GM18868 (cell line): ENCODE data around the gene TEX36.
A peak's percentile ranks its signal among the peaks of the same experiment; 100 is the strongest.
"Not testable (repeated sequence)": the region's sequence is repeated elsewhere in the genome, so short reads cannot be mapped to it uniquely, and the experiment has no call there.

ENCODE experiments used
- ATAC-seq: cut with Tn5 transposase; IDR thresholded peaks from one replicate; pipeline ENCODE4 v1.9.1; 2021; ENCODE audit warnings: mild to moderate bottlenecking, moderate library complexity; ENCODE audit not compliant: unreplicated experiment

TEX36 gene, protein sequence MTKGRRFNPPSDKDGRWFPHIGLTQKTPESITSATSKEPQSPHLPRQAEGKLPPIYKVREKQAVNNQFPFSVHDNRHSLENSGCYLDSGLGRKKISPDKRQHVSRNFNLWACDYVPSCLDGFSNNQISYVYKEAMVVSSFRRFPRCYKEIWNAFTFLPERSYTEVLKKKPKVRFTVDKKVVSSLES

DNA sequence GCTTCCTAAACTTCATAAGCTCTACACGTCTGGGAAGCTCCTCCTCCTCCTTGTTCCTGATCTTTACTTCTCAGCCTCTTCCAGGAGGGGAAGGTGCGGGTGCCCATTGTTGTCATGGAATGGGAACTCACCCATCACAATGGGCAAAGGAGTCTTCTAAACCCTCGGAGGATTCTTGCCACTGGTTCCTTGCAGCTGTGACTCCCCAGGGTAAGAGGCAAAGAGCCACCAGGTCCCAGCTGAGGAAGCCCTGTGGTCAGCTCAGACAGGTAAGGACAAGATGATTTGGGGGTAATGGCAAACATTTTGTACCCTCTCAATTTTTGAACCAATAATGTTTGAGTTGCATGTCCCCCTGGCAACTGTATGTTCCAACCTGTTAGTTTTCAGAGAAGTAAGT is at the start of gene TEX36:
TEX36 (minus strand) TSS at position 101 of the 400 bp plus-strand sequence. CDS start 174 bp downstream, outside the sequence.
- no peak for ATAC-seq

DNA sequence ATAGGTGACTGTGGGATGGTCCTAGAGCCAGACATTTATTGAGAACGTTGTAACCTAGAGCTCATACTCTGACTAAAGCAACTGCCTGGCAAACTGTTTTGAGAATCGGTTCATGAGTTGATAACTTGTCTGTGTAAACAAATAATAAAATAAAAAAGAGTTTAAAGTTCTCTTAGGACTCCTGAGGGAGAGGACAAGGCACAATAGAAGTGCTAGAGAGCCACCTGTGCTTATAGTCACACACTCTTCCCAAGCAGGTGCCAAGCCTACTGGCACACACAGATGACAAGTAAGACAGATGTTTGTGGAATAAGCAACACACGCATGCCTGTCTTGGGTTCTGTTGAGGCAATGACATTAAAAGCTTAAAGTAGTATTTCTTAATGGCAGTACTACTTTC is 44.5 kb upstream of the TEX36 start:
- no peak for ATAC-seq

DNA sequence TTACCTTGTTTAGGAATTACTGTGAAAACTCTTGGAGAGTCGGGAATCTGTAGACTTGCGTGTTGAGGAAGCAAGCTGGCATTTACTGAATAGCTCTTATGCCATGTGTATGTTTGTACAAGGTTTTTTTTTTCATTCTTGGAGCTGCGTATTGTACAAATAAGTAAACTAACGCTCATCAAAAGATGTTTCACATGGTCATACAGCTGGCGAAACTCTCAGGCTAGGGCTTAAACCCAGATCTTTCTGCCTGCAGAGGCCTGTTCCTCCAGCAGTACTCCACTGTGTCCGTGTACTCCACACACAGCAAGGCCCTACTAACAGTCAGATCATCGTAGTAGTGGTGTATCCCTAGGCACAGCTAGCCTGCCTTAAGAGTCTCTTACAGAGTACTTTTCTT is 44.0 kb upstream of the TEX36 start:
- ATAC-seq = no peak

DNA sequence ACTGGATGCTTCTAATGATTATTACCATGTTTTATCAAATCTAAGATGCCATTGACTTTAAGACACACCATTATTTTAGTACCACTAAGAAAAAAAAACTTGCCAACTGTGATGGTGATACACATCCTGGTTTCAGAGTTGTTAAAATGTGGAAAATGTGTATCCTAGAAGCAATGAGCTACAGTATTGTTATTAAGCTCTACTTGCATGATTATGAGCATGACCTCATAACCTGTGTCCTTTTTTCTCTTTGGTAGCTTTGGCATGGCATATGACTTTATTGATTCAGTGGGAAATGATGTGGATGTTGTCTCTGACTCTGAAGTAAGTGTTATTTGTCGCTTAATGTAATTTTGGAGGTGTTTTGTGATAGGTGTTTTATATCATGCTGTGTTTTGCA is 39.8 kb upstream of the TEX36 start:
- no peak for ATAC-seq

DNA sequence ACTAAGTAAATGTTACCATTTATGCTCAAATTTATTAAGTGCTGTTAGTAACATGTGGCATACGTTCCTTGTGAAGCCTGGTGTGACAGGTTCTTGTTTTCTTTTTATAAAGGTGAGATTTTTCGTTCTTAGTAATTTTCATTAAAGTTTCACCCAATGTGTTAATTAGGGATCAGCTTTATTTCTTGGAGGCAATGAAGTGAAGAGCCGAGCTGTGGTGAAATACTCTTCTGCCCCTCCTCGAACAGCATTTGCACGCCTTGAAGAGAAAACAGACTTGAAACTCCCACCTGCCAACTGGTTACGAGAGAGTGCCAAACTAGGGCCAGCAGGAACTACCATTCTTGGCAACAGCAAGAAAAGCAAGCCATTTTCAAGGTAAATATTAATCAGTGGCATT is 38.1 kb upstream of the TEX36 start:
- peak; percentile 32 for ATAC-seq

DNA sequence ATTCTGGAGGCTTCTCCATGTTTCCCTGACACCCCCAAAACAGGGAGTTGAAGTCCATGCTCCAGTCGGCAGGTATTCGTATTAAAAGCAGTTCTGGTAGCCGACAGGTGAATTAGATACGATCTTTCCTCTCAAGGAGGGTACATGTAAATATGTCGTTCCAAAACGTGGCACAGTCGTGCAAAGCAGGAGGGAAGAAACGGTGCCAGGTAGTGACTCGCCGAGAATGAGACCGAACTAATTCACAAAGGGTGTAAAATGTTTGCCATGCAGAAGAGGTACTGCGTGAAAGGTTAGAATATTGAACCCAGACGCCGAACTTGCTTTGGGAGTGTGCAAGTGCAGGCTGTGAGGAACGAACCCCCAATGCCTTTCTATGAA is 37.0 kb upstream of the TEX36 start:
- no peak for ATAC-seq

DNA sequence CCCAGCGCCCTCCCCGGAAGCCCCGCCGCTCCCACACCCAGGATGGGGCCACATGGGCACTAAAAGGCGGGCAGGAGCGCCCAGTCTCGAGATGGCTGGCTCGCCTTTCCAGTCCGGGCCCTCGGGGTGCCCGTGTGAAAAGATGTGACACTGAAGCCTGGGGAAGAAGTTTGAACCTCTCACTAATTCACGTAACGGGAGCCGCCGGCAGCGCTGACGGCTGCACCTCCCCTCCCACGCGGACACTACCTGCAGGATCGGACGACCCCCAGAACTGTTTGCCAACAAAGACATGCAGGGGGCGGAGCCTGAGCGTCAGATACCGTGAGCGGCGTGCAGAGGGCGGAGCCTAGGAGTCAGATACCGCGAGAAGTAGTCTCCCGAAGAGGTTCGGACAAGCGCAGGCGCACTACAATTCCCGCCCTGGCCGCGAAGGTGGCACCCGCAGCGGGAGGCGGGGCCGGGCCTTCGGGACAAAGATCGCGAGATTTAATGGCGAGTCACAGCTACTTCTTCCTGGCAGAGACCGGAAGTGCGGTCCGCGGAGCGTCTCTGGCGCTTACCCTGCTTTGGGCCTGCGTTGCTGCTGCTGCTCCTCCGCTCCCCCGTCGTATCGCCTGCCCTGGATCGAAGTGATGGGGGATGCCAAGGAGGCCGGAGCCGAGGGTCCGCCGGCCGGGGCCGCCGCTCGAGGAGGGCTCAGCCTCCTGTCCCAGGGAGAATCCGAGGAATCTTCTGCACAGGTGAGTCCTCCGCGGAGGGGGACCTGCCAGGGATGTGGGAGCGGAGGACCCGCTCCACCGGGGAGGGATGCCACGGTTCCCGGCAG is 36.4 kb upstream of the TEX36 start, which contains the start of gene EDRF1:
EDRF1 (plus strand) TSS at position 537 of the 829 bp plus-strand sequence; CDS start at position 636, 99 bp downstream.
- peak; percentile 93 for ATAC-seq

DNA sequence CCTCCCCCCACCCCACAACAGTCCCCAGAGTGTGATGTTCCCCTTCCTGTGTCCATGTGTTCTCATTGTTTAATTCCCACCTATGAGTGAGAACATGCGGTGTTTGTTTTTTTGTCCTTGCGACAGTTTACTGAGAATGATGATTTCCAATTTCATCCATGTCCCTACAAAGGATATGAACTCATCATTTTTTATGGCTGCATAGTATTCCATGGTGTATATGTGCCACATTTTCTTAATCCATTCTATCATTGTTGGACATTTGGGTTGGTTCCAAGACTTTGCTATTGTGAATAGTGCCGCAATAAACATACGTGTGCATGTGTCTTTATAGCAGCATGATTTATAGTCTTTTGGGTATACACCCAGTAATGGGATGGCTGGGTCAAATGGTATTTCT is 31.8 kb upstream of the TEX36 start:
- ATAC-seq = not testable (repeated sequence)

DNA sequence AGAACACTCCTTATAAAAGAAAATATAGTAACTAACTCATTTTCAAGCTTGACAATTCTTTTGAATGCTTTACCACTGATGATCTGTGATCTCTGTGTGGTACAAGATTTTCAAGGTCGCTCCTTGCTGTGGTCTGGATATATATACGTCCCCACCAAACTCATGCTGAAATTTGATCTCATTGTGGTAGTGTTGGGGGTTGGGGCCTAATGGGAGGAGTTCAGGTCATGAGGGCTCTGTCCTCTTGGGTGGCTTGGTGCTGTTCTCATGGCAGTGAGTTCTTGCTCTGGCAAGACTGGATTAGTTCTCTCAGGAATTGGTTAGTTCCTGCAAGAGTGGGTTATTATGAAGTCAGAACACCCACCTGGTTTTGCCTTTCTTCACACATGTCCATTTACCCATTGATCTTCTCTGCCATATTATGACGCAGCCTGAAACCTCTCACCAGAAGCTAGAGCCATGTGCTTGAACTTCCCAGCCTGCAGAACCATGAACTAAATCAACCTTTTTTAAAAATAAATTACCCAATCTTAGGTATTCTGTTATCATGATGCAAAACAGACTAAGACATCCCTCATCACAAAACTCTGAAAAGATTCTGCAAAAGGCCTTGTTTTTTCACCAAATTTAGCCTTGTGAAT is 28.3 kb upstream of the TEX36 start:
- no peak for ATAC-seq

DNA sequence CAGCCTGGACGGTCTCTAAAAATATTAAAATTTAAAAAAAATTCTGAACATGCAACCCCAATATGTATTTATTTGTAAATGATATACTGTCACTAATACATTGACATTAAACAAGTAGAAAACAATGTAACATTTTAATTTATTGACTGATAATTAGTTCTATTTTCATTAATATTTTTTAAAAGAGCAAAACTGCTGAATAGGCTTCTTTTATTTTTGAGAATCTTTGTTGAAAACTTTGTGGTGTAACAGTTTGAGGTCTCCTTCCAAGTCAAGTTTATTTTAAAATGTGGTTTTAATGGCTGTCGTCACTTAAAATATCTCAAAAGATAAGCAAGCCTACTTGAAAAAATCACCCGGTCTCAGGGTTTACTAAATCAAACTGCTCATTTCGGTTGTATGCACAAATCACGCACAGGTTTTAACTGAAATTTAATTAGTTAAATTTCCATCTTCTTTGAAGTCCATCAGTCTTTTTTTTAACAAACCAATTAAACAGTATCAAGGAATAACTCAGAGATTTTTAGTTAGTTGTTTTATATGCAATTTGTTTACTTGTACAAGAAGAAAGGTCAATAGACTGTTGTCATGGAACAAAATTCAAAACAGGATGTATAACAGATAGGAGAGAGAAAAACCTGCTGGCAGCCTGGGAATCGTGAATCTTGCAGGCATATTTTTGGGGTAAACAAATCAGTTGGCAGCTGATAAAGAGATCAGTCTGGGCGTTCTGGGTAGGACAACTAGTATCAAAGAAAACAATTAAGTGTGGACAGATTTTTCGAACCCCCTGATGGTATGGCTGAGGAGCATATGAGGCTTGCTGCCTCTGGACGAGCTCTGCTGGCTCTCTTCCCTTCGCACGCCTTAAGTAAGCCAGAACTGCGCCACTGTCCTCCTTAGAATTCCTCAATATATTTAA is 26.9 kb upstream of the TEX36 start:
- no peak for ATAC-seq

DNA sequence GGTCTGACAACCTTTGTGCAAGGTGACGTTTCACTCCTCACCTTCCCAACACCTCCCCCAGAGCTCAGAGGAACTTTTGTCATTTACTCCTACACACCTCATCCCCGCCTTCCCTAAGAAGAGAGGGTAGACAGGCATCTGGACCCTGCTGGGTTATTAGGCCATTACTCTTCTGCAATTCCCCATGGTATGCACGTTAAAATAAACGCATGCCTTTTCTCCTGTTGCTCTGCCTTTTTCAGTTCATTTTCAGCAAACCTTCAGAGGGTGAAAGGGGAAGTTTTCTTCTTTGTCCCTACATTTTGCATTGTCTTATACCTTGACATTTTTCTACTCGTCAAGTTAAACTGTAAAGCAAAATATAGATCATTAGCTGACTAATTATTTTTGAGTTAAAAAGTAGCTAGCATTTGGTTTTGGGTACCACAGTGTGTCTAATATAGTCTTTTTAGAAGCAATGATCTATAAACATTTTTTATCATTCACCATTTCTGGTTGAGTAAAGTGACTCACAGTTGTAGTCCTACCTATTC is 26.1 kb upstream of the TEX36 start:
- no peak for ATAC-seq

DNA sequence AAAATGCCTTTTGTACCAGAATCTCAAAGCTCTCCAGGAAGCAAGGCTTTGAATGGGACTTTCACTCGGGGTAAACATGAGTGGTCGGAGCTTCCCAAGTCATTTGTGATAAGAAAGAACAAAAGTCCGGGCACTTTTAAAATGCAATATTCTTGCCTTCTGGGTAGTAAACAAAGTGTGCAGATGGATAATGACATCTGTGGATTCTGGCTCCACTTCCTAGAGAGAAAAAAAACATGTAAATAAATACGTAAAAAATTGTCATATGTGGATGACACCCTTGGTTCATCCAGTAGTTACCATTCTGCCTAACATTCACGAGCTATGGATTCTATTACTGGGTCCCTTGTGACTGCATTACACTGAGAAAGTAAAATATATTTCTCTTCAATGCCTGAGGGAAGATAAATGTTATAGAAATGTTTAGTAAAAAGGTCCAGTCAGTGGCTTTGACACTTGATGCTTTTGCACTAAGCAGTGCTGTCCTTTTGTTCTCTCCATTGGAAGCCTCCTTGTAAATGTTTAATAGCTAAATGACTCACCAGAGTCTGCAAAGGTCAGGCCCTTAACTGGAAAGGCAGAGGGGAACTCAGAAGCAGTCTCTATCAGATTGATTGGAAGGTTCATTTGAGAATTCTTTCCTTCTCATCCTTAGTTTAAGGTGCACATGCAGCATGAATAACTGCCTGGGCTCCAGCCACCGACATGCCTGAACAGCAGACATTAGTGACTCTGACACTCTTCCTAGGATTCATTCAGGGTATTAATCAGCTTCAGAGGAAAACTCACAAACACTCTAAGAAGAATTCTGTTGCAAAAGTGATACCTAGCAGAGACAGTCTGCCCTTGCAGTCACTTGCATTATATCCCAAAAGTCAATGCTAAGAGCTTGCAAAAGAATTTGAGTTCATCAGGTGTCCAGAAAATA is 24.8 kb upstream of the TEX36 start:
- no peak for ATAC-seq

DNA sequence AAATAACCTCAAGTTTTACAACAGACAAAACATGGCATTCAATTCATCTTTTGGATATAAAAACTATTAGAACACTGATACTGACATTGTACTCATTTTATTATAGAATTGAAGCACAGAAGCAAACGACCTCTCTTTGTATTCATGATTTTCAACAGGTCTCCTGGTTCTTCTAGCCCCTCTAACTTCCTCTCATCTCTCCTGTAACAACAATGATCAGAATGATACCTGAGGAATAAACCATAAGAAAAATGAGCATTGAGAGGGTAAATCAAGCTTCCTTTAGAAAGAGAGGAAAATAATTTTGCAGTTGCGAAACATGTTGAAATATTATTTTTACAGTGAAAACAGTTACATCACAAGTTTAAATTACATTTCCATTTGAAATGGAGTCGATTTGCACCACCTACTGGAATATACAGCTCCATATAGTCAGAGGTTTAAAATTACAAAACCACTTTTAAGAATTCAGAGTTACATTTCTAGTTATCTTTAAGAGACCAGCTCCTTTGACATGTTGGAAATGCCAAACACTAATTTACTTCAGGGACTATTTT is 17.5 kb upstream of the TEX36 start:
- no peak for ATAC-seq

DNA sequence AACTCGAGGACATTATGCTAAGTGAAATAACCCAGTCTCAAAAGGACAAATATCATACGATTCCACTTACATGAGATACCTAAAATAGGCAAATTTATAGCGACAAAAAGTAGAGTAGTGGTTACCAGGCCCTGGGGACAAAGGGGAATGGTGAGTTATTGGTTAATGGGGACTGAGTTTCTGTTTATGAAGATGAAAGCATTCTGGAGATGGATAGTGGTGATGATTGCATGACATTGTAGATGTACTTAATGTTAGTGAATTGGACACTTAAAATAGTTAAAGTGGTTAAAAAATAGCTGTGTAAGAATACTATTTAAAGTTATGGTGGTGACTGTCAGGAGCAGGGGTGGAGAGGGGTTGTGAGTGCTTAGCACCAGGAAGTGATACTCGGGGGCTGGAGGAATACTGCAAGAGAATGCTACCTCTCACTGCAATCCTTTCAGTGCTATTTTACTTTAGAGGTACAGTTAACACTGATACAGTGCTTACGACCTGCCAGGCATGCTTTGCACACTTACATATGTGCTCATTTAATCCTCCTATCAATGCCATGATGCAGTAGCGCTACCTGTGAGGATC is 16.7 kb upstream of the TEX36 start:
- ATAC-seq = no peak

DNA sequence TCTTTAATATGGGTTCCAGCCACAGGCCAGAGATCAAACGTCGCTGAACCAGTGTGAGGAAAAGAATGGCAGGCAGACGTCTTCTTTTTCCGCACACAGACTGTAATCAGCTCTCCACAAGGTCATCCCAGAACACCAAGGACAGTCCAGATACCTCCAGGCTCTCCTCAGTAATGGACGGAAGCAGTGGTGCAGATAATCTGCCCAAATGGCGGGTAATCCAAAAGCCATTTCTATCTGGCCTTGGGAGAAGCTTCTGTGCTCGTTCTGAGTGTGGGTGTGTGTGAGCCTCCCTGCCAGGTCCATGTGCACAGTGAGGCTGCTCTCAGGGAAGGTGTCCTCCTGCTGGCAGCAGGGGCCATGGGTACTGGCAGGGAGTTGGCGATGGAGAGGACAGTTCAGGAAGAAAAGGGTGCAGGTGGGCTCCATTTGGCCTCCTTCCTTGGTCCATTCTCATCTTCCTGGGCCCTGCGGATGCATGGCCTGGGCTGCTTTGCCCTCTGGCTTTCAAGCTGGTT is 15.6 kb upstream of the TEX36 start:
- no peak for ATAC-seq

DNA sequence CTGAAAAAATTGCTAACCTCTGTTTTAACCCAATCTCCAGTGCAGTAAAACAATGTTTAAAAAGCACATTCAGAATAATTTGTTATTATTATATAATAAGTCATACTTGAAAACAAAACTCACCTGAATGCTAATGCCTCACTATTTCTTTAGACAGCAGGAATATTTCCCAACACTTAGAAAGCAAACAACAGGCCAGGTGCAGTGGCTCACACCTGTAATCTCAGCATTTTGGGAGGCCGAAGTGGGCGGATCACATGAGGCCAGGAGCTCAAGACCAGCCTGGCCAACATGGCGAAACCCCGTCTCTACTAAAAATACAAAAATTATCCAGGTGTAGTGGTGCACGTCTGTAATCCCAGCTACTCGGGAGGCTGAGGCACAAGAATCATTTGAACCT is 13.9 kb upstream of the TEX36 start:
- ATAC-seq = not testable (repeated sequence)

DNA sequence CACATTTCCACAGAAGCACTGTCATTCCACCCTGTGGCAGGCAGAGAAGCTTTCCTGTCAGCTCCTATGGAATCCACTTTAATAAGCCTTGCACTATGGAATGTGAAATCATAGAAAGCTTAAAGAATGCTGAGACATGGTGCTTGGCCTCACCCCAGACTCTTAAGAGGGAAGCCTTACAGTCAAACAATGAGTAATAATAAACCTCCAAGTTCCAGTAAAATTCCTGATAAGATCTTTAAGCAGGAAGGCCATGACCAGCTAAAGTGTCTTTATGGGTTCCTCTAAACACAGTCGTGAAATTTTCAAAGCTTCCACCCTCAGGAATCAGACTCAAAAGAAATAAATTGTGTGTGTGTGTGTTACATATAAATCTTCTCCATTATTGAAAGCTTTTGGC is 11.9 kb upstream of the TEX36 start:
- no peak for ATAC-seq

DNA sequence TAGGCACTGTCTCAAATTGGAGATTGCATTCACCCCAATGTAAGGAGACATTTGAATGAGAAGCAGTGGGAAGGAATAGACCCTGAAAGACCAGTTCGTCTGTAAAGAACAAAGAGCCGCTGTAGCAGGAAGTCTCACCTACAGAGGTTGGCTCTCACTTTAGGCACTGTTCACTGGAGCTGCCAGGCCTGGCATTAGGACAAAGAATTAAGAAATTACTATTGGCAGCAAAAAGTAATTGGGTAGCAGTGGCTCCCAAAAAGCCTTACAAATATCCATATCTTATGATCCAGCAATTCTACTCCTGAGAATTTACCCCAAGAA is 10.5 kb upstream of the TEX36 start:
- ATAC-seq = no peak
